Activated CD4-positive, alpha-beta T cell treated with anti-CD3 and anti-CD28 coated beads, Interleukin-2, amount 50 U/mL, for 4 hours (primary cell): ENCODE measurements around the gene ANKRD12.
"Not testable (repeated sequence)": the region's sequence is repeated elsewhere in the genome, so short reads cannot be mapped to it uniquely, and the experiment has no call there.

ENCODE experiments used
- DNase-seq, 2 experiments: peaks; one replicate each; pipeline ENCODE4 v3.0.0-alpha.2; 2020

ANKRD12 gene

DNA sequence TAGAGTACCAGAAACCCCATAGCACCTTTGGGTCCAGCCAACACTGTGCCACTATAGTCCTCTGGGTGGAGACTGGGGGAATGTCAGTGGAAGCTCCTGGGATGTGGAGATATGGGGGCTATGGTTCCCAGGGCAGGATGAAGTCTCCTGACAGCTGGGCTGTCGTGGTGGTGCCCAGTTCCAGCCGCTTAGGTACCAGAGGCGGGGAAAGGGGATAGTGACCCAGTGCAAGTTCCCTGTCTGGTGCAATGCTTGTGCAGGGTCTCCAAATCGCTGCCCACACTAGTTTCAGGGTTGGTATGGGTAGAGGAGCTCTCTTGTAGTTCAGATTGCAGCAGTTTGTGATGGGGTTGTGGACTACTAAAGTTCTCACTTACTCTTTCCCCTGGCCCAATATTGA lies 97.9 kb downstream of the ANKRD12 start:
- no peak for DNase-seq

DNA sequence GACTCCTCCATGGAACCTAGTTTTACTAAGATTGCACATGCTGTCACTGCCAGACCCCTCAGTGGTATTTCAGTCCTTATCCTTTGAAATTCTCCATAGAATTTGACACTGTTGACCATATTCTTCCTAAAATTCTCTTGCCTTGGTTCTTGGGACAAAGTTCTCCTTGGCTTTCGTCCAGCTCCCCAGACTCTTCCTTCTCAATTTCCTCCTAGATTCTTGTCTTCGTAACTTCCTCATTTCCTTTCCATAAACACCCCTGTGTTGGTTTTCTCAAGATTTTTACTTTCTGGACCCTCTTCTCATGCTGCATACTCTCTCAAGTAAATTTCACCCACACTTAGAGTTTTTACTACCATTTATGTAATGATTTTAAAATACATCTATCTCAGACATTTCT lies 101.4 kb downstream of the ANKRD12 start:
- no peak for DNase-seq

DNA sequence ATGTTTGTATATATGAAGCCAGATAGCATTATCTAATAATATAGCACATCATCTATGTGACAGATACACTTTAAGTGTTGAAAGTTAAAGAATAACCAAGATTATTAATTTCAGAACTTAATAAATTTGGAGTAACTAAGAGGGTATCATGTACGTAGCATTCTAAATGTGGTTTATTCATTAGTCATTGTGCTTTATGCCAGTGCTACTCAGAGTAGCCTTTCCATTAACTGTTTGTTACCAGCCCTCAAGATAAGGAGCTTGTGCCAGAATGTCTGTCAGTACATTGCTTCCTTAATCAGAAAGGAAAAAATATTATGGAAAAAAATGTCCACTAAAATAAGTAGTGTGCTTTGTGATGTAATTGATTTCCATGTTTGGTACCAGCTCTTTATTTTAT lies 103.1 kb downstream of the ANKRD12 start:
- no peak for DNase-seq

DNA sequence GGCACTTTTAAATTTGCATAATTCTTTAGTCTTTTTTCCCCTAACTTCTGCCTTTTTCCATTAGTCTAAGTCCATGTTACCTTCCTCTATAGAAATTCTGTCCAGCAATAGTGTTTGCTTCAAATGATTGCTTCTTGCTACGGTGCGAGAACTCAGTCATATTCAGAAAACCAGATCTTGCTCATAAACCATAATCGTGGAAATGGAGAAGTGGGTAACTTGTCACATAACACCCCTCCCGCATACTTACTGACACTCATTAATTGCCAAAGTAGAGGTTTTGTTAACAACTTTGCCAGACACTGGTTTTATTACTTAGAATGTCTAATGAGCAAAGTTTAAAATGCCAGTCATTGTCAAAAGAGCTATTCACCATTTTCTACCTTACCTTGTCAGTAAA lies 103.7 kb downstream of the ANKRD12 start:
- no peak for DNase-seq

DNA sequence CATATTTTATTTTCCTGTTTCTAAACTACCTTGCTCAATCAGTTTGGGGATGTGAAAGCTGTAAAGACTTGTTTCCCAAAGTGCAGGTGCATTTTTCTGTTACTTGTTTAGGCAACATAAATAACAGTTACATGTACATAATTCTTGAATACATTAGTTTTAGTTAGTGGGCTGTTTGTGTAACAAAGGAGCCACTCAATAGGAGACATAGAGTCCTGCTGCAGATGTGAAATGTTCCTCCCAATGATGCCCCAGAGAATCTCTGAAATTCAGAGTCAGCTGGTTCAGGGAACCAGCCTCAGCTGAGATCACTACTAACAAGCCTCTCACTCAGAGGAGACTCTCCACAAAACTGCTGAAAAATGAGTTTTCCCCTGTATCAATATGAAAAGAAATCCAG lies 106.4 kb downstream of the ANKRD12 start:
- DNase-seq, result no peak

DNA sequence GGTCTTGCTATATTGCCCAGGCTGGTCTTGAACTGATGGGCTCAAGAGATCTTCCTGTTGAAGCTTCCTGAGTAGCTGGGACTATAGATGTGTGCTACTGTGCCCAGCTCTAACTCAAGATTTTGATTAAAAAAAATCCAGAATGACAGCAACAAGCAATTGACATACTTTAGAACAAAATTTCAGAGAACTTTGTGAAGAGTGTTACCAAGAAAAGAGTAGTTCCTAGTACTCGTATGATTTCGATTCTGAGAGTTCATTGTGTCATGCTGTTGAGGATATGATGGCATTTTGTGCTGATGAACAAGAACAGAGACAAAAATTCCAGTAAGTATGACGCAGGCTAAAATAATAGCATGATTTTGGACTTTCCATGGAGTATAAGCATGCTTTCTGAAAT lies 107.8 kb downstream of the ANKRD12 start:
- no peak for DNase-seq

DNA sequence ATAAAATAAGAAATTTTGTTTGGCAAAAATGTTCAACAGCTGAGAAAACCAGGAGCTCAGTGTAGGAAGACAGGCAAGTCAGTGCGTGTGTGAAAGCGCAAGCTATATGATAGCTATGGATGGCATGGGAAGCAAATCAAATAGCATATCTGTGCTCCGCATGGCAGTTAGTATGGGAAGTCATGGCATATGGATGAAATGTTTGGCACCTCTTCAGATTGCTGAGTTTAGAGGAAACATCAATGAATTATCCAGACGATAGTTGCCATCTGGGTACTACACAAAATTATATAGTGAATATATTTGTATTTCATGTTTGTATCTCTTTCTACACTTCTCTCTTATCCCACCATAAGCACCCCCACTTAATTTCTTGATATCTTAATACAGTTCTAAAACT lies 112.1 kb downstream of the ANKRD12 start:
- no peak for DNase-seq

DNA sequence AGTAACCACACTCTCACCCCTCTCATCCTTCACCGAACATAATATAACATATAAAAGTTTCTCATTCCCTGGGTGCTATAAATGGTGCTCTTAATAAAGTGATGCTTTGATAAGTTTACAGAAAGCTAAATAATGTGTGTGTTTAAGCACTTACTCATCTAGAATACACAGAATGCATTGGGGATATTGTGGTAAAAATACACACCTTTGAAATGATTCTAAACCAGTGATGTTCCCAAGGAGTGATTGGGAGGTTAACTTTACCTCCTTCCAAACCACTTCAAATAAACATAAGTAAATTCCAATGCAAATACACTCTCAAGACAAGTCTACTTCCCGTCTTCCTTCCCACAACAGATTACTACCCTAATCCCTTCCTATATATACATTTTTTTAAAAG lies 112.7 kb downstream of the ANKRD12 start:
- DNase-seq, result no peak

DNA sequence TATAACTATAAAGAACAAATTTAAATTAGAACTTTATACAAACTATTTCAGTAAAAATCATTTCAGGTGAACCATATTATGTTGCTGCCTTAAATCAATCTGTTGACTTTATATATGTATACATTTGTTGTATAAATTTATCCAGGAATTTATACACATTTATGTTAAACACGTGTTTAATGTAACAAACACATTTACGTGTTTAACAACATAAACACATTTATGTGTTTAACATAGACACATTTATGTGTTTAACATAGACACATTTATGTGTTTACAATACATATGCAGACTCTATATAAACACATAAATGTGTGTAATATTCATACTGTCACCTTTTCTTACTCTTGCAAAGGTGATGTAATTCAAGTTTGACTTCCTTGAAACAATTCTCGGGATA lies 122.6 kb downstream of the ANKRD12 start:
- no peak for DNase-seq

DNA sequence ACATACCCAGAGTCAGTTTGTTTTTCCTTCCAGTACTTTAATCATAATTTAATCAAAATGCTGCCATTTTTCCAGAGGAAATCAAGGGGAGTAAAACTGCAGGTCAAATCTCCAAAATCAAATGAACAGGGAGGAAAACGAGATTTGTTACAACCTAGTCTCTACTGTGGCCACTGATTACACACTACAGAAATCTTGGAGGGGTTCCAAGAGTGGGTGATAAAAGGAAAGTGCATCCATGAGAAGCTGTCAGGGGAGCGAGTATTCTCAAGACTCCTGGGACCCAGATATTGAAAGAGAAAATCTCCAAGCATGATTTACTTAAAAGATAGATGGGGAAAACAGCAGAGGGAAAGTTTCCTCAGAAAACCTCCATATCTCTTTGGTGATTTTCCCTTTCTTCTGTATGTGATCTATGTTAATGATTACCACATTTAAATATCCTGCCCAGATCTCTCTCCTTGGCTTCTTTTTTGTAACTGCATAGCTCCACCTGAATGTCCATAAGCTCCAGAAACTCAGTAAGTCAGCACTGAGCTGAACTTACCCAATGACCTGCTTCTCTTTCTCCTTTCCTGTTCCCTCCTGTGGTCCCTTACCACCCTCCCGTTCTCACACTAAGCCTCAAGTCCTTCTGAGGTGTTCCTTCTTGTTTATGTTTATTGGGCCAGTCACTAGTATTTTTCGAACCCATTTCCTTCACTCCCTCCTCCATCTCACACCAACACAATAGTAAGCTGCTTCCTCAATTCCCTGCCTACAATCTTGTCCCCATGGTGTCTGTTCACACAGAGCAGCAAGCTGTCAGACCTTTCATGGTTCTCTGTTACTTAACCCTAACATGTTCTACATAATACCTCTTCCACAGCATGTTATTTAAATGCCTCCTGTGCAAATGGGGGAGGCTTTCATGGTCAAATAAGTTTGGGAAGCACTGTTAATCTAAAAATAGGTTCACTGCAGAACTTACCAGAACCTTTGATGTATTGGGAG lies 124.1 kb downstream of the ANKRD12 start:
- DNase-seq, result no peak

DNA sequence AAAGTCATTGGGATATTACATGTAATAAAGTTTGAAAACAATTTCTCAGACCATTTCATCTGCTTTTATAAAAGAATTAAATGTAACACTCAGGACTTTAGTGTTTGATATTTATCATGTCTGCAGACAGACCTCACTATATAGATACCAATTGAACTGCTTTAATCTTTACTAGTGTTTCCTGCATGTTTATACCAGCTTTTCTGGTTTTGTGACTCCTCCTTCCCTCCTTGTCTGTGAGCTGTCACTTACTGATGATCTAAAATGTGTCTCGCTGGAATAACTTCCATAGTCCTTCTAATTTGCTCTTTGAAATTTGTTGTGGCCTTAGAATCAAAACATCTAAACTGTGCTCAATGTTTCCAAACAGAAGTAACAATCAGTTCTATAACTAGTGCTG lies 126.7 kb downstream of the ANKRD12 start:
- no peak for DNase-seq

DNA sequence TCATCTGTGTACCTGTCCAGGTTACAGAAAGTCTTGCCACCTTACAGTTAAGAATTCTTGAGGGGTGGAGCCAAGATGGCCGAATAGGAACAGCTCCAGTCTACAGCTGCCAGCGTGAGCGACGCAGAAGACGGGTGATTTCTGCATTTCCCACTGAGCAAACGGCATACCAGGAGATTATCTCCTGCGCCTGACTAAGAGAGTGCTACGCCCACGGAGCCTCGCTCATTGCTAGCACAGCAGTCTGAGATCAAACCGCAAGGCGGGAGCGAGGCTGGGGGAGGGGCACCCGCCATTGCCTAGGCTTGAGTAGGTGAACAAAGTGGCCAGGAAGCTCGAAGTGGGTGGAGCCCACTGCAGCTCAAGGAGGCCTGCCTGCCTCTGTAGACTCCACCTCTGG lies 128.2 kb downstream of the ANKRD12 start:
- not testable (repeated sequence) for DNase-seq

DNA sequence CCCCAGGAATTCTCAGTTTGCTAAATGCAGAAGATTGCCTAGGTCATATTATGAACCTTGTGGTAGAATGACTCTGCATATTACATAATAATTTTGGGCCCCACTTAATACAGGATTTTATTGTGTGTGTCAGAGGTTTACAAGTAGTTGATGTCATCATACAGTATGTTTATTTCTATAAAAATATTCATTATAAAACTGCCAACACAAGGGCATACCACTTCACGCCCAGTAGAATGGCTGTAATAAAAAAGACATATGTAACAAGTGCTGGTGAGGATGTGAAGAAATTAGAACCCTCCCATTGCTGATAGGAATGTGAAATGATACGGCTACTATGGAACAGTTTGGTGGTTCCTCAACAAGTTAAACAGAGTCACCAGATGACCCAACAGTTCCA lies 136.6 kb downstream of the ANKRD12 start:
- no peak for DNase-seq

DNA sequence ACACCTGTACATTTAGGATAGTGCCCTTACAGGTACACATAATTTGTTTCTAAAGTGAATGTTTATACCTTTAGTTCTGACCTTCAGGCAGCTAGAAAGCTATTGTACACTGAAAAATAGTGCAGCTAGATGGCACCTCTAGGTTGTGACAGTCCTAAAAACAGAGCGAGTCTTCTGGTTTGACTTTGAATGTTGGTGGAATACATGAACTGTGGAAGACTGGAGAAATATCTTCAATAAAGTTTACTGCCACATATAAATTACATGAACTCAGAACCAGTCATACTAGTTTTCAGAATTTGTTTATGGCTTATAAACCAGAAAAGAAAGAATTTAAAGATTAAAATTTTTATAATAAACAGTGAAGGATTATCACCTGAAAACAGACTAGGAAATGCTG lies 139.3 kb downstream of the ANKRD12 start:
- no peak for DNase-seq

DNA sequence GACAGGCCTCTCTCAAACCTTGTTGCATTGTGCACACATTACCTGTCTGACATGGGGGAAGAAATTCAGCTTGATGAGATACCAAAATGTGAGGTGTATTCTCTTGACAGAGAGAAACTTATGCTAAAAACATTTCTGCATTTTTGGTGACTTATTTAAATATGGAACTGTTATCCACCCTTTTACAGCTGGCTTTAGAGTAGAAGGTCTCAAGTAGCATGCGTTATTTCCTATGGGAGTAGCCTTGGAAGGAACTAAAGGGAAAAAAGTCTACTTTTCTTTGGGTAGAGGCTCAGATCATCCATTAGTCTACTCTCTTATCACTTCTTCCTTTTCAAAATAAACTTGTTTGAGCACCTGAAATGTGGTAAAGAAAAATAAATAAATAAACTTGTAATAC lies 141.4 kb downstream of the ANKRD12 start:
- DNase-seq, result no peak

DNA sequence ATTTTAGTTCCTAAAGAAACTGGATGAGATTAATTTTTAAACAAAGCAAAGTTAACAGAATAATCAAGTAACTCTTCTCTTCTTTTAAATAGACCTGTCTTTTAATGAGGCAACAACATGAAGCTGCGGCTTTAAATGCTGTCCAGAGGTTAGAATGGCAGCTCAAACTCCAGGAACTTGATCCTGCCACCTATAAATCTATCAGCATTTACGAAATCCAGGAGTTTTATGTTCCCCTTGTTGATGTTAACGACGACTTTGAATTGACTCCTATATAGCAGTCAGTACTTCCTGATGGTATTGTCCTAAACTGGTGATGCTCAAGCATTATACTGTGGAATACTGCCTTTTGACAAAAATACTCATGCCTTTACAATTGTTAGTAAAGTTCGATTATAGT lies 144.3 kb downstream of the ANKRD12 start:
- no peak for DNase-seq

DNA sequence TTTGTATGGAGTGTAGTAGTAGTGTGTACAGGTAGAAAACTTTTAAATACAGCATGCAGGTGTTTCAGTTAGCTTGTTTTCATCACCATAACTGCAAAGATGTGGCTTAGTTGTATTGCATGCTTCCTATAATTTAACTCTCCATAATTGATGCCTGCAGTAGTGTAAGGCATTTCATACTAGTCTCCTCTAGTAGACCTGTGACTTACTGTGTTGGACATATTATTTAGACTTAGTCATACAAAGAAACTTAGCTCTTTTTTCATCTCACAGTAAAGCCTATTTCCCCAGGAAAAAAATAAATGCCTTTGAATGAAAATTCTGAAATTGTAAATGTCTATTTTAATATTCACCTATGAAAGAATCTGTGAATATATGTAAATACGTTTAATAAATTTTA lies 145.2 kb downstream of the ANKRD12 start:
- DNase-seq, result no peak

DNA sequence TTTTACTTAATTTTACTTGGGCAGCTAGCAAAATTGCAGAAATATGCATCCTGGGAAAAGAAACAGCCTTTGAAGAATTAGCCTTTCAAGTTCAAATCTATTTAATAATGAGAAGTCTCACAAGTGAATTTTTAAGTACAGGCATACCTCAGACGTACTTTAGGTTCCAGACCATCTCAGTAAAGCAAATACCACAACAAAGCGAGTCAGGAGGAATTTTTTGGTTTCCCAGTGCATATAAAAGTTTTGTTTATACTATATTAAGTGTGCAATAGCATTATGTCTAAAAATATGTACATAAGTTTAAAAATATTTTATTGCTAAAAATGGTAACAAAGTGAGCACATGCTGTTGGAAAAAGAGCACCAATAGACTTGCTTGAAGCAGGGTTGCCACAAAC lies 147.2 kb downstream of the ANKRD12 start:
- DNase-seq, result no peak

DNA sequence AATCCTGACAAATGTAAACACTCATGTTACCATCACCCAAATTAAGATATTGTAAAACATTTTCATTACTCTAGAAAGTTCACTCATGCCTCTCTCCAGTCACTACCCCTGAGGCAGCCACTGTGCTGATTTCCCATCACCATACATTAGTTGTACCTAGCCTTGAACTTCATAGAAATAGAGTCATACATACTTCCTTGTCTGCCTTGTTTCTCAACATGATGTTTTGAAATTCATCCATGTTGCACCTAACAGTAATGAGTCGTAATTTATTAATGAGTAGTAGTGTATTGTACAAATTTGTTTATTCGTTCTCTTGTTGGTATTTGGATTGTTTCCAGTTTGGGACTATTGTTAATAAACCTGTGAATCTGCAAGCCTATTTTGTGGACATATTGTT lies 149.0 kb downstream of the ANKRD12 start:
- DNase-seq, result no peak

DNA sequence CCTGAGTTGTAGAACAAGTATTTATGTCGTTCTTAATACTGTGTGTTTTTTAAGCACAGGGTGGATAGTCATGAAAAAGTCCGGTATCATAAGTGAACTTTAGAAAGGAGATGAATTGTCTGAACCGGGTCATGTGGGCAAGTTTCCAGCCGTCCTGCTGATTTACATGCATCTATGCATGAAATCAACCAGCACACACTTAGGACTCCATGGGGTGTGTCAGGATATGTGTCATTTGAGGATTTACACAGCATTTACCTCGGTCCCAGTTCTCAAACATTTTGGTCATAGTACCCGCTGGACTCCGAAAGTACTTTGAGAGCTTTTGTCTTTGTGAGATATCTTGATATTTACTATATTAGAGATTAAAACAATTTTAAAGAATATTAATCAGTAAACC lies 150.5 kb downstream of the ANKRD12 start:
- DNase-seq, result no peak

DNA sequence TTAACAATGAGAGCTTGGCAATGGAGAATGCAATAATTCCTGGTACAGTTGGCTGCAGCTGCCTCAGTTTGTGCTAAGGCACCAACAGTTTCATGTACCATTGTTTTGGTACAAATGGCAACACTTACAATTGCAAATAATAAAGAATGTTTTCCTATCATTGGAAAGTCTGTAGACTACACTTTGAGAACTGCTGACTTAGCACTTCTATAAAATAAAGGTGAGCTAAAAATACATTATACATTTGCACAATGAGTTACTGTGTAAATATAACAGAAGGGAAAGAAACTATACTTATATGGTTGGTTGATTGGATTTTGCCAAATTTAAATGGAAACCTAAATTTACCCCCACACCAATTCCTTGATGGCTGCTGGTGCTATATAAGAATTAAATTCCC lies 153.1 kb downstream of the ANKRD12 start:
- no peak for DNase-seq

DNA sequence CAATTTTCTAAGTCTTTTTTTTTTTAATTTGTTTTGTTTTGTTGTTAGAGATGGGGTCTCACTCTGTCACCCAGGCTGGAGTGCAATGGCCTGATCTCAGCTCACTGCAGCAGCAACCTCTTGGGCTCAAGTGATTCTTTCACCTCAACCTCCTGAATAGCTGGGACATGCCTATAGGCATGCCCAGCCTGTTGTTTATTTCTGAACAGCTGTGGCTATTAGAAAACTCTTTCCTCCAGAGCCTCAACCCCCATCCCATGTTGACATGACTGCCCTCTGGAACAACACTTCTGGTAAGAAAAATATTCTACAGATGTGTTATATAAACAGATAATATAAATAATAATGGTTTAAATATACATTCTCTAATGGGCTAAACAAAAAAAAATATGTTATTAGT lies 153.6 kb downstream of the ANKRD12 start:
- DNase-seq, result no peak

DNA sequence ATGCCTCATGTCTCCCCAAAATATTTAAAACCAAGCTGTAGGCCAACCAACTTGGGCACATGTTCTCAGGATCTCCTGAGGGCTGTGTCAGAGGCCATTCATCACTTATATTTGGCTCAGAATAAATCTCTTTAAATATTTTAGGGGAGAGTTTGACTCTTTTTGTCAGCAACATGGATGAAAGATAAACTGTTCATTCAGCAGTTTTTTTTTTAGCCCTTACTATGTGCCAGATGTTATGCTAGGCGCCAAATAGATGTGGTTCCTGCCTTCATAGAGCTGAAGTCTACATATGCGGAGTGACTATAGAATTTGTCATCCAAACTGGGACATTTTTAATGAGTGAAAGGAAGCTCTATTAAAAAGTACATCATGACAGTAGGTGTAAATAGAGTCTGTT lies 155.5 kb downstream of the ANKRD12 start:
- no peak for DNase-seq

DNA sequence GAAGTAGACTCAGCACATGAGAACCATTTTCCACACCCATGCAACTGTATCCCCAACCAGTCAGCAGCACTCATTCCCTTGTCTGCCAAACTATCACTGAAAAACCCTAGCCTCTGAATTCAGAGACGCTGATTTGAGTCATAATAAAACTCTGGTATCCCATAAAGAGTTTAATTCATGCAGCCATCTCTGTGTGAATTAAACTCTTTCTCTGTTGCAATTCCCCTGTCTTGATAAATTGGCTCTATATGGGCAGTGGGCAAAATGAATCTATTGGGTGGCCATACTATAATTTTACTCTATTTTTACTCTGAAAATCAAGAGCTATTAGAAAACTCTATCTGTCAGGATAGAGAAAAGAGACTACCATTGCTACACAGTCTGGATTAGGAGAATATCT lies 157.4 kb downstream of the ANKRD12 start:
- DNase-seq, result no peak
